ENCODE data around the gene FAM200A.
"Not testable (repeated sequence)": the region's sequence is repeated elsewhere in the genome, so short reads cannot be mapped to it uniquely, and the experiment has no call there.

Gene FAM200A

DNA sequence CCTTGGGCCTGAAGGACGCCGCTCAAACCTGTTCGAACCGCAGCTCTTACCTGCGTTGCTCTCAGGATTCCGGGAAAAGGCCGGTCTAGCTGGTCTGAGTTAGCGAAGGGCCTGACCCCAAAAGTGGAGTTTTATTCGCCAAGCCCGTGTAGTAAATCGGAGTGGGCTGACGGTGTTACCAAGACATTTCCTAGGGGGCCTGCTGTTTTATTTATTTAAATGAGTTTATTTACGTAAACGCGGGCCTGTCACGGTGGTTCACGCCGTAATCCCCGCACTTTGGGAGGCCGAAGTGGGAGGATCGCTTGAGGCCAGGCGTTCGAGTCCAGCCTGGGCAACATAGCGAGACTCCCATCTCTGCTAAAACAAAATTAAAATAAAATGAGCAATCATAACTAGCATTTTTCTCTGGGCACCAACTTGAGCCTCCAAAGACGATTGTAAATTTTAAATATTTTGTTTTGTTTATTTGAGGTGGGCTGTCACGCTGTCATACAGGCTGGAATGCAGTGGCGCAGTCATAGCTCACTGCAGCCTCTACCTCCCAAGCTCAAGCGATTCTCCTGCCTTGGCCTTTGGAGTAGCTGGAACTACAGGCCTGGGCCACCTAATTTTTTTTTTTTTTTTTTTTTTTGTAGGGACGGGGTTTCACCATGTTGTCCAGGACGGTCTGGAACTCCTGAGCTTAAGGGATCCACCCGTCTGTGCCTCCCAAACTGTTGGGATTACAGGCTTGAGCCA, 7.4 kb upstream of the FAM200A start:
- no peak for DNase-seq (ENCODE audit: low spot score)

DNA sequence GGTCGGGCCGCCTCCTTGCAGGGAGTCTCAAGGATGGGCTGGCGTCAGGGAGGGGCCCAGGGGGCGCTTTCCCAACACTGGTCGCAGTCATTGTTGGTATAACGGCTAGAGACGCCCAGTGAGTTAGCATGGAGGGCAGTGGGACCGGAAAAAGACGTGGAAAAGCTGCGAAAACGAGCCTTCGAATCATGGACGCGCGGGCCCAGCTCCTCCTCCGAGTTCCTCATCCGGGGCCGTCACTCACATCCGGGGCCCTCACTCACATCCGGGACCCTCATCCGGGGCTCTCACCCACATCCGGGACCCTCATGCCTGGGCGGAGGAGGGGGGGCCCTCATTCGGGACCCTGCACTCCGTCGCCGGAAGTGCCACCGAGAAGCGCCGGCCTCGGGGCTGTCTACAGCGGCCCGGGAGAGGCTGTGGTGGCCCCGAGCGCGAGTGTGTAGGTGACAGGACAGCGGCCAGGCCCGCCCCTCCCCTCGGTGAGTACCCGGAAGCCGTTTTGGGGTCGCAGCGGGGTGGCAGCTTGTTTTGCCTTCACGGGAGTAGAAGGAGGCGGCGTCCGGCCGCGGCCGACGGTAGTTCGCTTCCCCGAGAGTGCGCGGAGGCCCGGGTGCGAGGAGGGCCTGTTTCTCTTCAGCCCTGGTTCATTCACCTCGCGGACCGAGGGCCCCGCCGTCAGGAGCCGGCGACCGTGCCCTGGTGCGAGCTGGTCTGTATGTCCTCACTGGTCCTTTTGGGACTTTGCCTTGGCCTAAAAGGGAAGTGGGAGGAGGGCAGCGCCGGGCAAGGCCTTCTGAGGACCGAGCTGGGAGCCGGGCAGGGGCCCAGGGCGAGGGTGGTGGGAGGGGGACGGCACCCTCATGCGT, 6.6 kb upstream of the FAM200A start, which contains the start of gene ZNF655:
ZNF655 (plus strand) TSS at position 337 of the 869 bp plus-strand sequence. CDS start 1,918 bp downstream, outside the sequence.
- DNase-seq (ENCODE audit: low spot score): peak; percentile 89

DNA sequence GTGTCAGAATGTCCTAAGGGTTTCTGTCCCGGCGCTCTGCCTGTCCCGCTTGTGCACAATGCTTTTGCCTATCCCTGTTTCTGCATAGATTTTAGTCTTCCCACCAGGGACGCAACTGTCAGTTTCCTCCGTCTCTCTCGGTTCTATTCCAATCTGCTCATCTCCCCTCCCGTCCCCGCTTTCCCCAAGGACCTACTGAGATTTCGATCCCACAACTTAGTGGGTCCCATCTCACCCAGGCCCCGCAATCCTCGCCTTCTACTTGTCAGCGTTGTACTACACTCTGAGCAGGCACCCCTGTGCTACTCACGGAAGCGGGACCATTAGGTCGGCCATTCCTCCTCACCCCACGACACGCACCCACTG, 6.0 kb upstream of the FAM200A start:
- DNase-seq (ENCODE audit: low spot score): no peak

DNA sequence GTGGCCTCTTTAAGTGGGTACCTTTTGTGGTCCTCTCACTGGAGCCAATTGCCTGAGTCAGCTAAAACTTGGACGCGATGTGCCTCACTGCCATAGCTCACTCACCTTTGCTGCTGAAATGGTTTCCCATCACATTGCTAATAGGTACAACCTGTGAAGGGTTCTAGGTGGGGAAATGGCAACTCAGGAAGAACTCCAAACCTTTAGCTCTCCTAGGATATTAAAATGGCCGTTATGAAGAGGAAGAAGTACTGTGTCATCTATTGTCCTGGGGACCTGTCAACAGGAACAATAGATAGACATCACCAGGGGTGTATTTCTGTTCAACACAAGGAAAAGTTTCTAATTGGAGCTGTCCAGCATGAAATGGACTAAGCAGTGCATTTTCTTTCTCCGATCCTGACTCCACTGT, 5.3 kb upstream of the FAM200A start:
- no peak for DNase-seq (ENCODE audit: low spot score)

DNA sequence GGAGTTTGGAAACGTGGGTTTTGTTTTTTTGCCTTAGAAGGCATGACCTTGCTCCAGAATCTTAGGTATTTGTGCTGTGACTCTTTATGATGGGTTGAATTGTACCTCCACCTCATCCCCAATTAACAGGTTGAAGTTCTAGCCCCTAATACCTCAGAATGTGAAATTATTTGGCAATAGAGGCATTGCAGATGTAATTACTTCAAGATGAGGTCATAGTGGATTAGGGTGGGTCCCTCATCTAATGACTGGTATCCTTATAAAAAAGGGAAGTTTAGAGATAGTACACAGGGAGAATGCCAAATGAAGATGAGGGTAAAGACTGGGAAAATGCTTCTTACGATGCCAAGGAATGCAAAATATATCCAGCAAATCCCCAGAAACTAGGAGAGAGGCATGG, 3.0 kb upstream of the FAM200A start:
- no peak for DNase-seq (ENCODE audit: low spot score)

DNA sequence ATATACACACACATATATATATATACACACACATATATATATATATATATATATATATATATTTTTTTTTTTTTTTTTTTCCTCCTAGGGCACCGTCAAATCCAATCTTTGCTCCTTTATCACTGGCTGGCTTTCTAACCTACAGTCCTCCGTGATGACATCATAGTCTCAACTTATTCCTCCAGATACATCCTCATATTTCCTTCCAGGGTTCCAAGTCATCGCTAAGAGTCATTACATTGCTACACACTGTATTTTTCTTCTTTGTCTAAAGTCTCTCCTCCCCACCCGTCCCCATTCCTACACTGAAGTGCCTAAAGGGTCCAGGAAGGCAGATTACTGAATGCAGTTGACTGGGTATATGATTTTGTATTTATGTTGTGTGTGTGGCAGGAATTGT, 1.1 kb upstream of the FAM200A start:
- DNase-seq (ENCODE audit: low spot score): no peak

DNA sequence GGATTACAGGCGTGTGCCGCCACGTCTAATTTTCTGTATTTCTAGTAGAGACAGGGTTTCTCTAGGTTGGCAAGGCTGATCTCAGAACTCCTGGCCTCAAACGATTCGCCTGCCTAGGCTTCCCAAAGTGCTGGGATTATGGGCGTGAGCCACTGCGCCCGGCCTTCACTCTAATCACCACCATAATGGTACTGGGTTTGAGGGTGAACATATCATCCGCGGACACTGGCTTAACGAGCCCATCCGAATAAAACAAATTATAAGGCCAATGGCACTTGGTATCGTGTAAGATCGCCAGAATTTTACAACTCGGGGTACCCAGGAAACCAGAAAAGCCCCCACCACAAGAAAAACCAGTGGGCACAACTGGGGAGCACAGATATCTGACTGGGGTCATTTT, 580 bp downstream of the FAM200A start:
- no peak for DNase-seq (ENCODE audit: low spot score)

DNA sequence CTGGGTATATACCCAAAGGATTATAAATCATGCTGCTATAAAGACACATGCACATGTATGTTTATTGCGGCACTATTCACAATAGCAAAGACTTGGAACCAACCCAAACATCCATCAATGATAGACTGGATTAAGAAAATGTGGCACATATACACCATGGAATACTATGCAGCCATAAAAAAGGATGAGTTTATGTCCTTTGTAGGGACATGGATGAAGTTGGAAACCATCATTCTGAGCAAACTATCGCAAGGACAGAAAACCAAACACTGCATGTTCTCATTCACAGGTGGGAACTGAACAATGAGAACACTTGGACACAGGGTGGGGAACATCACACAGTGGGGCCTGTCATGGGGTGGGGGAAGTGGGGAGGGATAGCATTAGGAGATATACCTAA, 2.4 kb downstream of the FAM200A start:
- not testable (repeated sequence) for DNase-seq (ENCODE audit: low spot score)

DNA sequence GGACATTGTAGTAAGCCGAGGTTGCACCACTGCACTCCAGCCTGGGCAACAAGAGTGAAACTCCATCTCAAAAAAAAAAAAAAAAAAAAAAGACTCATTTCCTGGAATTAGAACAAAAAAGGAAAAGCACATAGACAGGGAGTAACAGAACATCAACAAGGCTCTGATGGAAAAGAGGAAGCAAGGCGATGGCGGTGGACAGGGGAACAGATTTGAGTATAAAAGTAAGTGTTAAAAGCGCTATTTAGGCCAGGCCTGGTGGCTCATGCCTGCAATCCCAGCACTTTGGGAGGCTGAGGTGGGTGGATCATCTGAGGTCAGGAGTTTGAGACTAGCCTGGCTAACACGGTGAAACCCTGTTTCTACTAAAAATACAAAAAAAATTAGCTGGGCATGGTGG, 6.6 kb downstream of the FAM200A start:
- DNase-seq (ENCODE audit: low spot score): not testable (repeated sequence)

DNA sequence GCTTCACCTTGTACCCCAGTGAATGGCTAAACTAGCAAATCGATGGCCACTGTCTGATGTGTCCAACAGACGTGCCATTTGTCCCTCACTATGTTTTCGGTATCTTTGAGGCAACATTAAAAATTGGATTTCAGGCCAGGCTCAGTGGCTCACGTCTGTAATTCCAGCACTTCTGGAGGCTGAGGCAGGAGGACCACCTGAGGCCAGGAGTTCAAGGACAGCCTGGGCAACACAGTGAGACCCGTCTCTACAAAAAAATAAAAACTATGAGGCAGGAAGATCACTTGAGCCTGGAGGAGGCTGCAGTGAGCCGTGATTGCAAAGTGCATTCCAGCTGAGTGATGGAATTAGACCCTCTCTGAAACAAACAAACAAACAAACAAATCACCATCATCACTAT, 8.0 kb downstream of the FAM200A start:
- DNase-seq (ENCODE audit: low spot score): no peak

DNA sequence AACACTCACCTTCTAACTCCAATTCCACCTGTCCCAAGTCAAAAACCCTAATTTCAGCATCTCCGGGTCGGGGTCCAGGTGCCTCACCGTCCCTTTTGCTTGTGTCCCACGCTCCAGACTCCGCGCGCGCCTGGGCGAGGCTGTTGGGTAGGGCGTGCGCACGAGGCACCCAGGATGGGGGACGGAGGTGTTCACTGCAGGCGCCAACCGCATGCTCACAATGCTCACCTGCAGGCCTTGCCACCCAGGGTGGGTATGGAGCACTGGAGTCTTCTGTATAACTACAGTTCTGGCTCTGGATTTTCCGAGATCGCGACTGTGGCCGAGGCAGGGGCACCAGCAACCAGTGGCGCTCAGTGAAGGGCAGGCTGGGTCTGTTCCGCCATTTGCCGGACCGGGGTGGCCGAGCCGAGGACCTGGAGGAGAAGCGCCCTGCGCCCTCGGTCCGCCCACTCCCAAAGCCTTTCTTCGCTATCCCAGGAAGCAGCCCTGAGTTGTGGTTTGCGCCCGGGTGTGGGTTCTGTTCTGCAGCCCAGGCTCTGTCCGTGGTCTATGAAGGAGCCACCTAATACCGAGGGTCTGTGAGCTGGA, 8.7 kb downstream of the FAM200A start:
- no peak for DNase-seq (ENCODE audit: low spot score)

DNA sequence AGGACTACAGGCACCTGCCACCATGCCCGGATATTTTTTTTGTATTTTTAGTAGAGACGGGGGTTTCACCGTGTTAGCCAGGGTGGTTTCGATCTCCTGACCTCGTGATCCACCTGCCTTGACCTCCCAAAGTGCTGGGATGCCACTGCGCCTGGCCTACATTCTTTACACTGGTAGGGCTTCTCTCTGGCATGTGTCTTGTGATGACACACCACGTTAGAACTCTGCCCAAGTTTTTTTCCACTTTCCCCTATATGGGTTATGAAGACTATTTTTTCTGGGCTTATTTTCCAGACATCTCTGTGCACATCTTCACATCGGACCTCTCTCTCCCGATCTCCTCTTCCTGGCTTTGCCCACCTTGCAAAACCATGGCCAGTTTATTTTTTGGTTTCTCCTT, 10.7 kb downstream of the FAM200A start:
- no peak for DNase-seq (ENCODE audit: low spot score)

DNA sequence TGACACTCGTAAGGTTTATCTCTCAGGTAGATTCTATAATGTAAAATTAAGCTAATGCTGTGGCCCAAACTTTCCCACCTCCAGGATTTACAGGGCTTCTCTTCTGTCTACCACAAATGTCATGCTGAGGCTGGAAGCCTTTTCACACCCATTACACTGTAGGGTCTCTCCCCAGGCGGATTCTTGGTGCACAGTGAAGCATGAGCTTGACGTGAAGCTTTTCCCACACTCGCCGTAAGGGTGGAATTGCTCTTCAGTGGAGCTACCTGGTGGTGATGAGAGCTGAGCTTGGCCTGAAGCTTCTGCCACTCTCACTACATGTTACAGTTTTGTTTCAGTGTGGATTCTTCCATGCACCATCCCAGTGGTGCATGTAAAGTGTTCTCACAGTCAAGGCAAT, 11.4 kb downstream of the FAM200A start:
- no peak for DNase-seq (ENCODE audit: low spot score)

DNA sequence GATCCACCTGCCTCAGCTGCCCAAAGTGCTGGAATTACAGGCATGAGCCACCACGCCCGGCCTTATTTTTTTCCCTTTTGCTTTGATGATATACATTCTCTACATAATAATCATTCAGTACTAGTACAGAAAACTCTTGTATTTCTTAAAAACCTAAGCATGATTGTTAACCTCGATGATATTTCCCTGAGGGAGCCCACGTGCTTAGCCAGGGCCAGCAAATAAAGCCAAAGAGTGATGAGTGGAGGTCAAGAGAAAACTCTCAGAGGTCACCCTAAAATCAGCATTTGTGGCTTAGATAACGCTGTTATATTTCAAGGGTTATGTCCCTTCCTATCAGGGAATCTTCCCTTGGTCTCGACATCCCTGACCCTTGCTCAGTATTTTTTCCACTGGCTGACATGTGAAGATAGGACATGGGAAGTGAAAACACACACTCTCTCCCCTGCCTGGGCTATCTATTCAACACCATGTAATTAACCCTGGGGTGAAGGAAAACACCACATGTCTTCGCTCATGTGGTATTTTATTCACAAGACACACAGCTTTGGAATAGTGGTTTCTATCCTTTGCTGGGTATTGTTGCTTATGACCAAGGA, 12.6 kb downstream of the FAM200A start:
- DNase-seq (ENCODE audit: low spot score): no peak

DNA sequence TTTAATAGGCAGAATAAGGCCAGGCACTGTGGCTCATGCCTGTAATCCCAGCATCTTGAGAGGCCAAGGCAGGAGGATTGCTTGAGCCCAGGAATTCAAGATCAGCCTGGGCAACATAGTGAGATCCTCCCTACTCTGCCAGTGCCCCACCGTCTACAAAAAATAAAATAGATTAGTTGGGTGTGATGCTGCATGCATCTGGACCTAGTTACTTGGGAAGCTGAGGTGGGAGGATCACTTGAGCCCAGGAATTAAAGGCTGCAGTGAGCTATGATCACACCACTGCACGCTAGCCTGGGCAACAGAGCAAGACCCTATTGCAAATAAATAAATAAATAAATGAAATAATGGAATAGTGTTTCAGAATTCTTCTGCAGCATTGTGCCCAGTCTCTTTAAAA, 16.2 kb downstream of the FAM200A start:
- DNase-seq (ENCODE audit: low spot score): no peak

DNA sequence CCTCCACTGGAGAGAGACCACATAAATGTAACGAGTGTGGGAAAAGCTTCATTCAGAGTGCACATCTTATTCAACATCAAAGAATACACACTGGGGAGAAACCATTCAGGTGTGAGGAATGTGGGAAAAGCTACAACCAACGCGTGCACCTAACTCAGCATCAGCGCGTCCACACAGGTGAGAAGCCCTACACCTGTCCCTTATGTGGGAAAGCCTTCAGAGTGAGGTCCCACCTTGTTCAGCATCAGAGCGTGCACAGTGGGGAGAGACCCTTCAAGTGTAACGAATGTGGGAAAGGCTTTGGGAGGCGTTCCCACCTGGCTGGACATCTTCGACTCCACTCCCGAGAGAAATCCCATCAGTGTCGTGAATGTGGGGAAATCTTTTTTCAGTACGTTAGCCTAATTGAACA, 20.6 kb downstream of the FAM200A start:
- DNase-seq (ENCODE audit: low spot score): no peak

DNA sequence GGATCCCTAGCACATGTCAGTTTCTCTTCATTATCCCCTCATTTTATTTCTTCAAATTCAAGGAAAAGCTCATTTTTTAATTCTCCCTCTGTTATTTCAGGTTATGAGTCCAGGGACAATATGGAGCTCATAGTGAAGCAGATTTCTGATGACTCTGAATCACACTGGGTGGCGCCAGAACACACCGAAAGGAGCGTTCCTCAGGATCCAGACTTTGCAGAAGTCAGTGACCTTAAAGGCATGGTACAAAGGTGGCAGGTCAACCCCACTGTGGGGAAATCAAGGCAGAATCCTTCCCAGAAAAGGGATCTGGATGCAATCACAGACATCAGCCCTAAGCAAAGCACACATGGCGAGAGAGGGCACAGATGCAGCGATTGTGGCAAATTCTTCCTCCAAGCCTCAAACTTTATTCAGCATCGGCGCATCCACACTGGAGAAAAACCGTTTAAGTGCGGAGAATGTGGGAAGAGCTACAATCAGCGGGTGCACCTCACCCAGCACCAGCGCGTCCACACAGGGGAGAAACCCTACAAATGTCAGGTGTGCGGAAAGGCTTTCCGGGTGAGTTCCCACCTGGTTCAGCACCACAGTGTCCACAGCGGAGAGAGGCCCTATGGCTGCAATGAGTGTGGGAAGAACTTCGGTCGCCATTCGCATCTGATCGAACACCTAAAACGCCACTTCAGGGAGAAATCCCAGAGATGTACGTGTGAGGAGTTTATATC, 26.0 kb downstream of the FAM200A start:
- no peak for DNase-seq (ENCODE audit: low spot score)

DNA sequence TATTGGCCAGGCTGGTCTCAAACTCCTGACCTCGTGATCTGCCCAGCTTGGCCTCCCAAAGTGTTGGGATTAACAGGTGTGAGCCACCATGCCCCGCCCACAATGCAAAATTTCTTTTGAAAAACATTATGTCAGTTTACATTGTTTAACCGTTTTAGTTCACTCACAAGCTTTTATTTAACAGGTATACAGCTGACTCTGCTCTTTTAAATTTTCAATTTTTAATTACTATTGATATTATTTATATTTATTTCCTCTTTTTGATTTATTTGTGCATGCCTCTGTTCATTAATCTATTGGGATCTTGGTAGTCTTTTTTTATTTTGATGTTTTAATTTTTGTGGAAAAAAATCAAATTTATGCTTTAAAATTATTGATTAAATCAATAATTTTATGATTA, 30.5 kb downstream of the FAM200A start:
- no peak for DNase-seq (ENCODE audit: low spot score)

DNA sequence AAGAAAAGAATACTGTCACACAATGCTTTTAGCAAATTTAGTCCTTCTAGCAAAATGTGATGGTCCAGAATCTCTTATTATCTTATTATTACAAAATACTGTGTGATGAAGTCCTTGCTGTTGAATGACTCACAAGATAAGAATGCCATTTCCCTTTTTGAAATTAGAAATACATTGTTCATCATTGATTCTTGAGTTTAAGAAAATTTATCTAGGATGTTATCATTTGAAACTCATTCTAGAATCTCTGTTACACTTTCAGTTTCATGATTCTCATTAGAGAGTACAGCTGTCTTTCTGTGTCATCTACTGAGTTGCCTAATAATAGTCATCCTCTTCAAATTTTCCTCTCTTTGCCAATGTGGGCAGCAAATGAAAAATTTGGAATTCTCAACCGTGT, 37.9 kb downstream of the FAM200A start:
- DNase-seq (ENCODE audit: low spot score): no peak

DNA sequence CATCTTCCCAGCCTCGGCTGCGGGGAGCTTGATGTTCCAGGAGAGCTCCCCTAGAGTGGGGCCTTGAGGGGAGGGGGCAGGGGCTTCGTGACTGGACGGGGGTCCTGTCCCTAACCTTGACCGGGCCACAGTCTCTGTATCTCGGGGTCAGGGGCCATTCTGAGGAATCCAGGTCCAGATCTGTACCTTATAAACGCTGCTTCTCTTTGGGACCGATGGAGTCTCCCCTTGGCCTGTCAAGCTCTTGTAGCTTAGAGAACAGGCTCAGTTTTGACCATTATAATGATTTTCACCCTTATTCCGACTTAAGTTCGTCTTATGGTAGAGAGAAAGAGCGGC, 46.6 kb downstream of the FAM200A start:
- DNase-seq (ENCODE audit: low spot score): no peak

DNA sequence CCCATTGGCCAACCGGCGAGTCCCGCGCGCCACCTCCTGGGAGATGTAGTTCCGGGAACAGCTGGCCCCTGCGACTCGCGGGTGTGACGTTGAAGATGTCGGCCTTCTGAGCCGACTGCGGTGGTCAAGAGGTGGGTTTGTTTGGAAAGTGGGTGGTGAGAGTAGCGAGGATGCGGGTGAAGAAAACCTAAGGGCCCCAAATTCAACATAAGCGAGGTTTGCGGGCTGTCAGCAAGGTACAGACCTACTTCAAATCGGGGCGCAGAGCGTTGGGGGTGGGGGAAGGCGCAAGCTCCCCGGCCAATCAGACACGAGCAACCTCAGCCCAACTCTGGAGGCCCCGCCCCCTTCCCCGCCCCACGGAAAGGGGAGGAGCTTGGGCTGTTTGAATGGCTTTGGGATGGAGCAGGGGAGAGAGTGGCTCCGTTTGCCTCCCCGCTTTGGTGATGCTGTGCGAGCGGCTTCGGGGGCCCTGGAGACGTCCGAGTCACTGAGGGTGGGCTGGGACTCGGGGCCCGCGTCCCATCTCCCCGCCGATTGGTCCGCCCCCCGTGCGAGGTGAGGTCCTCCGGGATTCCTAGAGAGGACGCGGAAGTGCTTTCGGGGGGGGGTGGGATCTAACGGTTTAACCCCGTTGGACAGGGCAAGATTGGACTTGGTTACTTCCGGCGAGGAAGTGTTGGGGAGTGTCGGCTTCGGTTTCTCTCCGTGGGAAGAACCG, 47.2 kb downstream of the FAM200A start, which contains the start of gene ZKSCAN5:
ZKSCAN5 (plus strand) TSS at position 60 of the 721 bp plus-strand sequence. CDS start 1,383 bp downstream, outside the sequence.
- peak; percentile 98 for DNase-seq (ENCODE audit: low spot score)

All from putamen (tissue), 1 donor.